GM10266 (cell line): Measurements from ENCODE around the gene EBF4.

Source experiments
- DNase-seq: peaks from one replicate; pipeline ENCODE4 v3.0.0; 2012; ENCODE audit errors: extremely low spot score
- CTCF ChIP-seq: IDR thresholded peaks from 2 replicates; pipeline ENCODE4 v1.5.1; 2012; ENCODE audit warnings: mild to moderate bottlenecking, low read depth; ENCODE audit not compliant: control insufficient read depth, insufficient read depth; ENCODE audit errors: missing control alignments

The EBF4 gene

GRCh38 chr20:2654384-2654822, 38.2 kb upstream of the EBF4 start:
- TF ChIP-seq CTCF: no peak
- DNase-seq: no peak

- no peak for DNase-seq
- TF ChIP-seq CTCF: no peak
These were observed 37.7 kb upstream of the EBF4 start for GRCh38 chr20:2654831-2655230.

- no peak for DNase-seq
- TF ChIP-seq CTCF: no peak
These were observed 37.1 kb upstream of the EBF4 start for GRCh38 chr20:2655331-2656116.

- no peak for TF ChIP-seq CTCF
- no peak for DNase-seq
These were observed 36.0 kb upstream of the EBF4 start for GRCh38 chr20:2656471-2657117.

GRCh38 chr20:2657241-2657640, 35.3 kb upstream of the EBF4 start:
- no peak for TF ChIP-seq CTCF
- no peak for DNase-seq

- no peak for TF ChIP-seq CTCF
- DNase-seq: no peak
These were observed 34.9 kb upstream of the EBF4 start for GRCh38 chr20:2657674-2658073.
